ENCODE data around the gene MYOF.
A peak's percentile ranks its signal among the peaks of the same experiment; 100 is the strongest.
"Not testable (repeated sequence)": the region's sequence is repeated elsewhere in the genome, so short reads cannot be mapped to it uniquely, and the experiment has no call there.

MYOF gene

GRCh38 chr10:93420944-93421825 lies 60.9 kb downstream of the MYOF start:
- no peak for DNase-seq

GRCh38 chr10:93420091-93420490 lies 62.0 kb downstream of the MYOF start:
- DNase-seq = no peak

DNA sequence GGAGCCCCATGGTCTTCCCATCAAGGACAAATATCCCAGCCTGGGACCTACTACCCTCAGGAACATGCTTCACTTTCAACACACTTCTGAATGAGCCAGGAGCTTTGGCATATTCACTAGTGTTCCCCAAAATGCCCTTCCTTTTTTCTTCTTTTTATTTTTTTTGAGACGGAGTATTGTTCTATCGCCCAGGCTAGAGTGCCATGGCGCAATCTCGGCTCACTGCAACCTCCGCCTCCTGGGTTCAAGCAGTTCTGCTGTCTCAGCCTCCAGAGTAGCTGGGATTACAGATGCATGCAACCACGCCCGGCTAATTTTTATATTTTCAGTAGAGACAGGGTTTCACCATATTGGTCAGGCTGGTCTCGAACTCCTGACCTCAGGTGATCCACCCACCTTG lies 63.1 kb downstream of the MYOF start:
- not testable (repeated sequence) for DNase-seq

DNA sequence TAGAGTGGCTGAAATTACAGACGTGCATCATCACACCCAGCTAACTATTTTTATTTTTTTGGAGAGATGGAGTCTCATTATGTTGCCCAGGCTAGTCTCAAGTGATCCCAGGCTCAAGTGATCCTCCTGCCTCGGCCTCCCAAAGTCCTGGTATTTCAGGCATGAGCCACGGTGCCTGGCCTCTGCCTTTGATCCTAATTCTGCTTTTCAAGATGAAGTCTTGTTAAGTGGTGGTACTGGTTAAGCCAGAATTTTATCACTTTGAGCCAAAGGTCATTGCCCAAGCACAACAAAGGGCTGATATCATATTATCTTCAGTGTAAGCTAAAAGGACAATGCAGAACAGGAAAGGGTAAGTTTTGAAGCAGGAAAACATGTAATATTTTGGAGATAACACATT lies 64.2 kb downstream of the MYOF start:
- no peak for DNase-seq

DNA sequence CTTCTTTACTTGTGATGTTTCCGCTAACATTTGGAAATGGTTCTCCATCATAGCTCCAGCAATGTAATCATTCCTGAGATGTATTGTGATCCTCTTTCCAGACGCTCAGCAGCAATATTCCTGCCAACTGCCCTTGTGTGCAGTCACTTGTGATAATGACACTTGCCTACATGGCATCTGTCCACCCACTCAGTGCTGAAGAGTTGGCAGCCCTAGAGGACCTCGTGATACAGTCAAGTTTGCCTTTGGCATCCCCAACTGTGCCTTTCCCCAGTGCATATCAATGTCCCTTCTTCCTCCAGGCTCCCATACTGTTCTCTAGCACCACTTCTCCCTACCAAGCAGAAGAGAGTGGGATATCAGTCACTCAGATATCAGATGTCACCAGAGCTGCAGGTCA lies 64.9 kb downstream of the MYOF start:
- DNase-seq = no peak

DNA sequence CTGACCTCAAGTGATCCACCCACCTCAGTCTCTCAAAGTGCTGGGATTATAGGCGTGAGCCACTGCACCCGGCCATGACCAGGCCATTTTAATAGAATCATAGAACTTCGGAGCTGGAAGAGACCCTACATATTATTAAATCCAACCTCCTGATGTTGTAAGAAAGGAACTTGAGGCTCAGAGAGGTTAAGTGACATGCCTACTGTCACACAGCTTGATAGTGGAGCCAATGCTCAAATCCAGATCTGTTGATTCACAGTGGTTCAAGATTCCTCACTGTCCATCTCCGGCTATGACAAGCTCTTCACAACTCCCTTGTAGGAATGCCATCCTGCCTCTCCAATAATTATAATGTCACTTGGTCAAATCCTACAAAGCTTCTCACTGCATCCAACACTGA lies 65.3 kb downstream of the MYOF start:
- no peak for DNase-seq

GRCh38 chr10:93415693-93416092 lies 66.4 kb downstream of the MYOF start:
- DNase-seq = no peak

- peak; percentile 54 for DNase-seq
These were observed 68.9 kb downstream of the MYOF start for GRCh38 chr10:93413252-93413689.

- no peak for DNase-seq
These were observed 69.3 kb downstream of the MYOF start for GRCh38 chr10:93412801-93413200.

DNA sequence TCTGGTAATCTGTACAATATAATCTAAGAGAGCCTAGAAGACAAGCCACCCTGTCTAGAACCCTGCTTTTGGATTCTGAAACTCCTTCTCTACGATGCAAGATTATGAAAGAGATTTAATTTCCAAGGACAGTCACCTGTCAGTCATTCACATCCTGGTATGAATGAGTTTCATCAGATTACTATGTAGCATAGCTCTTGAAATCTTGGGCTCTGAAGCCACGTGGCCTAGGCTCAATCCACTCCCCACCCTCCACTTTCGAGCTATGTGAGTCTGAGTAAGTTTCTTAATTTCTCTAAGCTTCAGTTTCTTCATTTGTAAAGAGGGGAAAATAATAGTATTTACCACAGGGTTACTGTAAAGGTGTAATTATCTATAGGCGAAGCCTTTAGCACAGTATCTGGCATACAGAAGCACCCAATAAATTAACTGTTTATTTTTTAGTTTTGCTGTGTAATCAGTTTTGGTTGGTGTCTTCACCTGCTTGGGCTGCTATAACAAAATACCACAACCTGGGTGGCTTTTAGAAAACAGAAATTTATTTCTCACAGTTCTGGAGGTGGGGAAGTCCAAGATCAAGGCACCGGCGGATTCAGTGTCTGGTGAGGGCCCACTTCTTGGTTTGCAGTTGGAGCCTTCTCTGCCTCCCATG lies 71.3 kb downstream of the MYOF start:
- peak; percentile 28 for DNase-seq

DNA sequence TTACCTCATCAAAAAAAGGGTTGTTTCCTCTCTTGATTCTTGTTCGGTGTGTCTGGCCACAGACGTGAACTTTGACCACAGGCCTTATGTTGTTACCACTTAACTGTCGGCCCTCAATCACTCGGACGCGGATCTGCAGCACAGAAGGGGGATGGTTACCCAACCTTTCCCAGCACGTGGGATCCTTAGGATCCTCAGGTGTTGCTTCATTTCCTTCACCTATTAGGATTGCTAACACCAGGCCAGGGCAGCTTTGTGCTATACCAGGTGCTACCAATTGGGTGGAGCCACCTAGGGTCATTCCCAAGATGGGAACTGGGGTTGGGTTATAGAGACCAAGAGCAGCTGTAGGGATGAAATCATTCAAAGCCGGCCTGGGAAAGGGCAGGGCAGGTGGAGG lies 73.4 kb downstream of the MYOF start:
- no peak for DNase-seq

DNA sequence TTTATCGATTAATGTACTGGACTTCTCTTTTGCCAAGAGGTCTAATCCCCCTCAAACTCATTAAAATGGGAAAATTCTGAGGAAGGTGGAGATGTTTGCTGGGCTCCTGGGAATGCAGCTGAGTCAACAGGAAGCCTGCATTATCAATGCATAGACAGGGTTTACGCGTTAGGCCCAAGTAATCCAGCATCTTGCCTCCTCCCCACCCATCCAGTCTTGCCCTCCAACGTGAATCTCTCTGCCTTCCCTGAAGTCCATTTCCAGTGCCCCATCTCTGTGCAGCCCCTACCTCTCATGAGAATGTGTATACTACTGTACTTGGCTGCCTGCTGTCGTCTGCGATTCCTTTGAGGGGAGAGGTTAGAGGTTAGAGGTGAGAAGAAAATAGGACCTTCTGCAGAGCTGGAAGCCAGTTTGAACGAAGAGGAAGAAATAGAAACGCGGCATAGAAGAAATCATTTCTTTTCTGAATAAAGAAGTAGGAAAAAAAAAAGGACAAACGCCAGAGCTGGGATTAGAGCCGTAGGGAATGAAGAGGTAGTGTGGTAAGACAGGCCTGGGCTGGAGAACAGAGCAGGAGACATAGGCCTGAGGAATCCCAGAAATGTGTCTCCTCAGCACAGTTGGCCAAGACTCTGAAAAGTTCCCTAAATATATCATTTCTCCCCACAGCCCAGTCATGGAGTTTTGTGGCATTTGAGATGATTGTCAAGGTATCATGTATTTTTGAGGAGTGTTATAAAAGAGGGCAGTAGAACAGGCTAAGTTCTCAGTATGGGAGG lies 75.6 kb downstream of the MYOF start:
- no peak for DNase-seq

DNA sequence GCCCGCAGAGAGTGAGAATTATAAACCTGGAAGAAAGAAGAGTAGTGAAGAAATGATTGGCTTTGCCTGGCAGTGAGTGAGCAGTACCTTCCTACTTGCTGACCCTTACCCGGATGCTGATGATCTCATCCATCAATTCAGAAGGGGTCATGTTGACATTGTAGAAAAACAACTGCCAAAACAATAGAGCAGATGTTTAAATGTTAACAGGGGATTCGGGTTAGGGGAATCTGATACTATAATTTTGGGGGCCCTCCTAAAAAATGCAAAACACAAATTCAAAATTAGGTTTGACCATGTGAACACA lies 78.1 kb downstream of the MYOF start:
- DNase-seq = no peak

DNA sequence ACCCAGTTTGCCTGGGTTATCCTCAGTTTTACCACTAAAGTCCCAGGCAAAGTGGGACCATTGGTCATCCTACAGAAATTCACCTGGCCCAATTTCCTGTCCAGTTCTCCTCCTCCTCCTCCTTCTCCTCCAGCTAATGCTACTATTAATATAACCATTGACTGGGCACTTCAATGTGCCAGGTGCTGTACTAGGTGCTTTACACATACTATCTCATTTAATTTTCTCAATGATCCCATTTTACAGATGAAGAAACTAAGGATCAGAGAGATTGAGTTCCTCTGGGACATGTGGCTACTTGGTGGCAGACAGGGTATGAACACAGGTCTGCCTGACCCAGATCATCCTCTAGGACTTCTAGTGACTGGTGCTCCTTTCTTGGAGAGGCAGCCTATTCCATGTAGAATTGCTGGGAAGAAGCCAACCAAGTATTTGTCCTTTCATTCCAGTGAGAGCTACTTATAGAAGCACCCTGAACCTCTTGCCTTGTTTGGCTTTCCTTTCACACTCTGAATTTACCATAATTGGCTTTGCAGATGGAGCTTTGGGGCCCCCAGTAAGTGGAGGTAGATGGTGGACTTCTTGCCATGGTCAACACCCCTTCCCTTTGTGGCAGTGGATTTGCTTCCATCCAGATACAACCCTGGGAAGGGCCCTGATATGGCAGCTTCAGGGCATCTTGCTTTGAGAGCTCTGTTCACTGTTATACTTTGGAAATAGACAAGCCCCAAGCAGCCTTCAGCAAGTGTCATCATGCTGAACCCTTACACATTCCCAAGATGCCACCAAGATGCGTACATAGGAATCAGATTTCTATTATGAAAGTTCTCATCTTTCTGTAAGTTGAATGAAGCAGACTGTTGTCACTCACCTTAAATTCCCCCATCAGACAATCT lies 78.7 kb downstream of the MYOF start:
- no peak for DNase-seq

GRCh38 chr10:93402192-93402591 lies 79.9 kb downstream of the MYOF start:
- DNase-seq = no peak

DNA sequence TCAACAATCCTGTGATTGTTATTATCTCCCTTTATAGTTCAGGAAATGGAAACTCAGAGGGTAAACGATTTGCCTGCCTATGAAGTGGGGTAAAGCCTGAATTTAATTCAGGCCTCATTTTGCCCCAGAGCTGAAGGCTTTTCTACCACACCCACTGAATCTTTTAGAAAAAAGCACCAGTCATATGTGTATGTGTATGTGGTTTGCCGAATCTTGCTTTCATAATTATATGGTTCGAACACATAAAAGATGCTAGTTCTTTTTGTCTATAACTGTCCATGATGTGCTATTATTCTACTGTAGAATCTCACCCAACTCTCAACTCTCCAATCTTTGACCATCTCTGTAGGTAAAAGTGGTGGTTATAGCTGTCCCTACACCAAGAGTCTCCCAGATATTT lies 83.6 kb downstream of the MYOF start:
- DNase-seq = peak; percentile 40

- no peak for DNase-seq
These were observed 85.1 kb downstream of the MYOF start for GRCh38 chr10:93397020-93397419.

- DNase-seq = no peak
These were observed 88.9 kb downstream of the MYOF start for GRCh38 chr10:93393211-93393610.

DNA sequence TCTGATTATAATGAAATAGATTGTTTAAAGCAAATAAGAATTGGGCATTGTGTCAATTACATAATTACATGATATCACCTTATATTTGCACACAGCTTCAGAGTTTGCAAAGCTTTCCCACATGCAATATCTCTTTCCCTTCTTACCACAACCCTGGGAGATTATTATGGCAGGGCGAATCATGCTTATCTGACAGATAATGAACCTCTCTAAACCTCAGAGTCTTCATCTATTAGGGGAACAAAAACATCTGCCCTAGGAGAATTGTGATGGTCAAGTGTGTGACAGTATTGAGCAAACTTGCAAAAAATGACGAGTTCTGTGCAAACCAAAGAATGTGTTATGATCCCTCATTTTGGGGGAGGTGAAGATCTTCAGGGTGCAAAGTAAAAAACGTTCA lies 90.0 kb downstream of the MYOF start:
- DNase-seq = no peak

DNA sequence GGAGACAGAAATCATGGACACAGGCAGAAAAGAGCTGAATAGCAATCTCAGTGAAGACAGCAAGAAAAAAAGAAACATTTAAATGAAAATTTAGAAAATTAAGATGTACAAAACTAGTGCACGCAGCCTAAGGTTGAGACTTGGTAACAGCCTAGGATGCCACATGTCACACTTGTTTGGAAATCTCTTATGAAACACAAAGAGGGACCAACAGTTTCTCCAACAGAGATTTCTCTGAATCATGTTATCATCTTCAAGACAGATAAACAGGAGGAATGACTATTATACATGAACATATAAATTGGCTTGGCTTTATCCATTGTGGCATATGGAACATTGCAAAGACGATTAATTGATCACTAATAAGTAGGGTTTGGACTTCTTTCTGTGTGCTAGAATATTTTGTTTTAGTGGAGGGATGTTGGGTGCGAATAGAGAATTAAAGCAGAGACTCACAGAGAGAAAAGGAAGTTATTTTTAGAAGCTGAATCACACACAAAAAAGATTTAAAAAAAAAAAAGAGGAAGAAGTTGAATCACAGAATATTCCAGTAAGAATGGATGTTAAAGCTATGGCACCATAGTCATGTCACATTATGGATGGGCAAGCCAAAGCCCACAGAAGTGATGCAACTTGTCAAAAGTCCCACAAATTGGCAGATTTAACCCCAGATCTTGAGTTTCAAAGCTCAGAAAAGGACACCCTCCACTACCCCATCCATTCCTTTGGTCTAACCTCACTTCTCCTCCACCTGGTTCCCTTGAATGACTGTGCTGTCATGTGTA lies 91.6 kb downstream of the MYOF start:
- no peak for DNase-seq

DNA sequence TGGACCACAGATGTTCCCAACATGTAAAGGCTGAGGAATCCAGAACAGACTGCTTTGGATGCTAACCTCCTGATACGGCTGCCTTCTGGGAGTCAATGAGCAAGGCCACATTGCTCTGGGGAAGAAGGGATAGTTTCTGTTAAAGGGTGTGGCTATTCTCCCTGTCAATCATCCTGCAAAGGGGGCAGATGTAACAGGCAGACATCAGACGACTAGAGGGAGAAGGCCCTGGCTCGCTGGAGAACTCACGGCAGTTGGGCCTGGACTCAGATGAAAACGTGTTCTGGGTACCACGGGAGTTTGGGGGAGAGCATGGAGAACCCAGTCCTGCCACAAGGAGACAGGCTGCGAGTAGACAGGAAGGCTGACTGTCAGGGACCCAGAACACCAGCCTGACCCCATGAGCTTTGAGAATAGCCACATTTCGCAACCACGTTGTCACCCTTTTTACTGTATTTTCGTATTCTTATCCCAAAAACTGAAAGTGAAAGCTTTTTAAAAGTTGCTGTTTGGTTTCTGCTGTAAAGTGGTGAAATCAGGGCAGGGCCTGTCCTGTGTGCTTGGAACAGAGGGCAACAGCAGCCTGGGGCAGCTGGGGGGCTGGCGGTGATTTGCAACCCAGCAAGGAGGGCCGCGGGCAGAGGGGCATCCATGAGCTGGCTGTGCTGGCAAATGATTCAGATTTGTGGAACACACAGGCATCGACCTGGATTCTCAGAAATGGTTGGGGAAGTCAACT lies 95.3 kb downstream of the MYOF start:
- peak; percentile 55 for DNase-seq
